Measurements from ENCODE around the gene NLRP2B. TPM values are rescaled to one million over a fixed set of nuclear protein-coding genes. Genes with fewer than 3 reads are reported as not detected.
"Not testable (repeated sequence)": the region's sequence is repeated elsewhere in the genome, so short reads cannot be mapped to it uniquely, and the experiment has no call there.

The NLRP2B gene
- polyA plus RNA-seq, 1 experiment = not detected

DNA sequence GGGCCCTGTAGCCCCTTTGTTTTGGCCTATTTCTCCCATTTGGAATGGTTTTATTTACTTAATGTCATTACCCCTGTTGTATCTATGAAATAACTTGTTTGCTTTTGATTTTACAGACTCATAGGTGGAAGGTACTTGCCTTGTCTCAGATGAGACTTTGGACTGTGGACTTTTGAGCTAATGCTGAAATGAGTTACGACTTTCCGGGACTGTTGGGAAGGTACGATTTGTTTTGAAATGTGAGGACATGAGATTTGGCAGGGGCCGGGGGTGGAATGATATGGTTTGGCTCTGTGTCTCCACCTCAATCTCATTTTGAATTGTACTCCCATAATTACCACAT is 39.4 kb downstream of the NLRP2B start:
- H3K27ac ChIP-seq (ENCODE audit: low read depth, low read length) = no peak overlapping the region
- TF ChIP-seq, protein P1, sequence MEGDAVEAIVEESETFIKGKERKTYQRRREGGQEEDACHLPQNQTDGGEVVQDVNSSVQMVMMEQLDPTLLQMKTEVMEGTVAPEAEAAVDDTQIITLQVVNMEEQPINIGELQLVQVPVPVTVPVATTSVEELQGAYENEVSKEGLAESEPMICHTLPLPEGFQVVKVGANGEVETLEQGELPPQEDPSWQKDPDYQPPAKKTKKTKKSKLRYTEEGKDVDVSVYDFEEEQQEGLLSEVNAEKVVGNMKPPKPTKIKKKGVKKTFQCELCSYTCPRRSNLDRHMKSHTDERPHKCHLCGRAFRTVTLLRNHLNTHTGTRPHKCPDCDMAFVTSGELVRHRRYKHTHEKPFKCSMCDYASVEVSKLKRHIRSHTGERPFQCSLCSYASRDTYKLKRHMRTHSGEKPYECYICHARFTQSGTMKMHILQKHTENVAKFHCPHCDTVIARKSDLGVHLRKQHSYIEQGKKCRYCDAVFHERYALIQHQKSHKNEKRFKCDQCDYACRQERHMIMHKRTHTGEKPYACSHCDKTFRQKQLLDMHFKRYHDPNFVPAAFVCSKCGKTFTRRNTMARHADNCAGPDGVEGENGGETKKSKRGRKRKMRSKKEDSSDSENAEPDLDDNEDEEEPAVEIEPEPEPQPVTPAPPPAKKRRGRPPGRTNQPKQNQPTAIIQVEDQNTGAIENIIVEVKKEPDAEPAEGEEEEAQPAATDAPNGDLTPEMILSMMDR (IDR thresholded peaks at IDR 0.05; ENCODE audit: low read depth, low read length) = no peak
- H3K4me3 ChIP-seq (ENCODE audit: low read depth, low read length) = no peak overlapping the region
- no peaks in the 10 kb centered on the region for H3K9me3 ChIP-seq (ENCODE audit: control insufficient read depth, insufficient read depth, low read length)
- ChIA-PET POLR2A (no interaction called here), CTCF (no interaction called here)
- H3K27me3 ChIP-seq (ENCODE audit: control insufficient read depth, insufficient read depth, low read length) = no peaks in the 10 kb centered on the region
- DNase-seq (ENCODE audit: low read depth, low spot score) = no peak

DNA sequence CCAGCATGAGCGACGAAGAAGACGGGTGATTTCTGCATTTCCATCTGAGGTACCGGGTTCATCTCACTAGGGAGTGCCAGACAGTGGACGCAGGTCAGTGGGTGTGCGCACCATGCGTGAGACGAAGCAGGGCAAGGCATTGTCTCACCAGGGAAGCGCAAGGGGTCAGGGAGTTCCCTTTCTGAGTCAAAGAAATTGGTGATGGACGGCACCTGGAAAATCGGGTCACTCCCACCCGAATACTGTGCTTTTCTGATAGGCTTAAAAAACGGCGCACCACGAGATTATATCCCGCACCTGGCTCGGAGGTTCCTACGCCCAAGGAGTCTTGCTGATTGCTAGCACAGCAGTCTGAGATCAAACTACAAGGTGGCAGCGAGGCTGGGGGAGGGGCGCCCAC is 50.6 kb downstream of the NLRP2B start:
- H3K4me3 ChIP-seq (ENCODE audit: low read depth, low read length); POLR2A ChIA-PET; H3K27me3 ChIP-seq (ENCODE audit: control insufficient read depth, insufficient read depth, low read length); CTCF ChIA-PET; H3K9me3 ChIP-seq (ENCODE audit: control insufficient read depth, insufficient read depth, low read length); DNase-seq (ENCODE audit: low read depth, low spot score); H3K27ac ChIP-seq (ENCODE audit: low read depth, low read length): not testable (repeated sequence)

Other genes with a start within 250 kb of the NLRP2B start
- gene ZXDB, start 88.2 kb downstream of the NLRP2B start, polyA plus RNA-seq (2011; rRNA removed) = 6.3 and 7.7 TPM in 2 replicates
- 1.8 and 2.0 TPM in 2 replicates for gene ZXDA, start 230.2 kb upstream of the NLRP2B start, polyA plus RNA-seq (2011; rRNA removed)

Data from AG04450 (cell line).